ENCODE data around the gene MED9.

MED9 gene

GRCh38 chr17:17540935-17541639 lies 64.3 kb downstream of the MED9 start:
- no peak for DNase-seq

- no peak for DNase-seq
These were observed 64.8 kb downstream of the MED9 start for GRCh38 chr17:17541640-17542001.
